CD4-positive, alpha-beta T cell treated with Interleukin-15 for 4 hours (primary cell): Measurements from ENCODE around the gene AMBRA1.
A peak's percentile ranks its signal among the peaks of the same experiment; 100 is the strongest.

Experiments
- DNase-seq: peaks from one replicate; pipeline ENCODE4 v3.0.0-alpha.2; 2020; ENCODE audit warnings: low spot score

Gene AMBRA1

GRCh38 chr11:46347637-46348311, 246.0 kb downstream of the AMBRA1 start:
- no peak for DNase-seq

- peak; percentile 89 for DNase-seq
These were observed 246.8 kb downstream of the AMBRA1 start, which contains the start of gene DGKZ for GRCh38 chr11:46346886-46347636. DGKZ (plus strand) TSS chr11:46347463; CDS start chr11:46347660, 197 bp downstream.
